PC-3 (cell line): ENCODE measurements around the gene MFSD2B. TPM values are rescaled to one million over a fixed set of nuclear protein-coding genes. Genes with fewer than 3 reads are reported as not detected.

ENCODE experiments used
- ATAC-seq: fragments of 200-7000 bp; cut with Tn5 transposase; 2 replicates; pipeline ENCODE4 v1.9.1; 2020; ENCODE audit warnings: mild to moderate bottlenecking, moderate library complexity
- BruUV-seq: library from RNA; stranded (reverse); fragments of 400-500 nt; replicated peaks from 2 replicates; lab custom pipeline; 2021; lab: Mats Ljungman, UMichigan
- CTCF ChIA-PET: fragments of 300-600 bp; sonication (Branson Sonifier 250); formaldehyde crosslinking; loops from one replicate; lab custom pipeline; 2022; ENCODE audit warnings: antibody characterized with exemption; lab: Charles Lee
- POLR2A ChIA-PET: fragments of 300-600 bp; sonication (Branson Sonifier 250); formaldehyde crosslinking; loops from one replicate; lab custom pipeline; 2022; ENCODE audit warnings: antibody characterized with exemption; ENCODE audit not compliant: unreplicated experiment; lab: Charles Lee
- DNase-seq: peaks from one replicate; pipeline ENCODE4 v3.0.0-alpha.2; 2015
- H2AFZ ChIP-seq: fragments of 300-600 bp; sonication (generic); 2 replicates; pipeline ENCODE4 v1.6.0; 2016; ENCODE audit warnings: antibody characterized with exemption, low read length
- H3F3A ChIP-seq: fragments of 300-600 bp; sonication (generic); one replicate; pipeline ENCODE4 v1.6.0; 2017; ENCODE audit warnings: antibody characterized with exemption, low read length, control low read depth, mild to moderate bottlenecking; ENCODE audit not compliant: unreplicated experiment
- H3K27ac ChIP-seq: fragments of 300-600 bp; sonication (generic); 2 replicates; pipeline ENCODE4 v1.5.1; 2016; ENCODE audit warnings: mild to moderate bottlenecking, low read length
- H3K27me3 ChIP-seq: fragments of 300-600 bp; sonication (generic); 2 replicates; pipeline ENCODE4 v1.6.1; 2016; ENCODE audit warnings: low read length, mixed read lengths
- H3K36me3 ChIP-seq: fragments of 300-600 bp; sonication (generic); 2 replicates; pipeline ENCODE4 v1.6.1; 2016; ENCODE audit warnings: low read depth, mixed run types, low read length, mixed read lengths
- H3K4me1 ChIP-seq: fragments of 300-600 bp; sonication (generic); 2 replicates; pipeline ENCODE4 v1.5.1; 2016; ENCODE audit warnings: low read length; ENCODE audit not compliant: insufficient read depth
- H3K4me2 ChIP-seq: fragments of 300-600 bp; sonication (generic); 2 replicates; pipeline ENCODE4 v1.6.0; 2016; ENCODE audit warnings: low read length
- H3K4me3 ChIP-seq: fragments of 300-600 bp; sonication (generic); 2 replicates; pipeline ENCODE4 v1.5.1; 2016; ENCODE audit warnings: mild to moderate bottlenecking, low read length, mixed read lengths
- H3K79me2 ChIP-seq: fragments of 300-600 bp; sonication (generic); 2 replicates; pipeline ENCODE4 v1.6.1; 2017; ENCODE audit warnings: low read length, mixed read lengths
- H3K9ac ChIP-seq: fragments of 300-600 bp; sonication (generic); 2 replicates; pipeline ENCODE4 v1.6.0; 2016; ENCODE audit warnings: mild to moderate bottlenecking, low read length
- H3K9me2 ChIP-seq: fragments of 300-600 bp; sonication (generic); replicated peaks from 2 replicates; pipeline ENCODE4 v1.6.1; 2016; ENCODE audit warnings: mixed run types, low read length, mixed read lengths
- H3K9me3 ChIP-seq: fragments of 300-600 bp; sonication (generic); 2 replicates; pipeline ENCODE4 v1.6.1; 2016; ENCODE audit warnings: low read length, mixed read lengths
- H4K20me1 ChIP-seq: fragments of 300-600 bp; sonication (generic); 2 replicates; pipeline ENCODE4 v1.6.1; 2016; ENCODE audit warnings: low read length, mixed read lengths
- CTCF ChIP-seq: fragments of 300-600 bp; sonication (generic); conservative IDR thresholded peaks from 2 replicates; pipeline ENCODE4 v1.5.1; 2017; ENCODE audit warnings: antibody characterized with exemption, low read depth, mild to moderate bottlenecking, low read length
- EZH2 ChIP-seq: fragments of 300-600 bp; sonication (generic); IDR thresholded peaks from one replicate; pipeline ENCODE4 v1.6.1; 2017; ENCODE audit warnings: antibody characterized with exemption, mild to moderate bottlenecking, low read length; ENCODE audit not compliant: unreplicated experiment
- EZH2phosphoT487 ChIP-seq: fragments of 300-600 bp; sonication (generic); IDR thresholded peaks from 2 replicates; pipeline ENCODE4 v1.6.1; 2018; ENCODE audit warnings: mild to moderate bottlenecking, antibody characterized with exemption, low read length, borderline replicate concordance
- intact Hi-C: fragments of 100-400 bp; cut with micrococcal nuclease; formaldehyde crosslinking; loops from 2 replicates; pipeline ENCODE4 v1.9.0; 2023
- total RNA-seq: library from RNA; depleted of rRNA; stranded (reverse); fragments of >200 nt; gene quantifications from 2 replicates; pipeline ENCODE4 v1.2.3, GENCODE V29; 2014

Gene MFSD2B
- total RNA-seq, 1 experiment from 2014 or later, result not detected

- ATAC-seq (peak; percentile 88), DNase-seq (peak; percentile 62)
- POLR2A ChIA-PET, result no interaction called here
These were observed 21.5 kb upstream of the MFSD2B start for GRCh38 chr2:23988371-23988770.

GRCh38 chr2:23992931-23993330, 17.0 kb upstream of the MFSD2B start:
- Histone ChIP-seq H2AFZ (no peak overlapping the region), H3K36me3 (no peaks in the 10 kb centered on the region), H3K9ac (no peak overlapping the region), H3K9me2 (no peaks in the 10 kb centered on the region), H3K4me3 (no peak overlapping the region), H3K4me2 (no peak overlapping the region), H3K27me3 (no peaks in the 10 kb centered on the region), H3K79me2 (no peaks in the 10 kb centered on the region), H4K20me1 (no peaks in the 10 kb centered on the region), H3K9me3 (no peaks in the 10 kb centered on the region), H3F3A (no peaks in the 10 kb centered on the region), H3K27ac (no peak overlapping the region), H3K4me1 (no peaks in the 10 kb centered on the region)
- ATAC-seq, result no peak
- TF ChIP-seq EZH2, result no peak
- POLR2A ChIA-PET, result no interaction called here
- CTCF ChIA-PET, result no interaction called here
- DNase-seq, result no peak
- BruUV-seq, result no TSS peak
- intact Hi-C loops, result no loop called here

More at GRCh38 chr2:23988371-23988770, 21.5 kb upstream of the MFSD2B start:
- TF ChIP-seq CTCF, result peak; percentile 80
- no peak for TF ChIP-seq EZH2
- TF ChIP-seq EZH2phosphoT487, result no peak
- Histone ChIP-seq H3K9ac (no peak overlapping the region), H3F3A (no peaks in the 10 kb centered on the region), H2AFZ (no peak overlapping the region), H3K4me1 (no peaks in the 10 kb centered on the region), H4K20me1 (no peaks in the 10 kb centered on the region), H3K4me3 (no peak overlapping the region), H3K9me3 (no peaks in the 10 kb centered on the region), H3K27ac (no peak overlapping the region), H3K27me3 (no peaks in the 10 kb centered on the region), H3K9me2 (no peaks in the 10 kb centered on the region), H3K79me2 (no peaks in the 10 kb centered on the region), H3K36me3 (no peaks in the 10 kb centered on the region), H3K4me2 (no peak overlapping the region)
- CTCF ChIA-PET, result no interaction called here
- intact Hi-C loops, result loop anchor here (1.0 kb wide), 3 partner anchors 59 to 96 kb away; partner anchors contain the start of genes TP53I3 and WDCP
- no TSS peak for BruUV-seq

GRCh38 chr2:23993736-23994269, 16.1 kb upstream of the MFSD2B start:
- CTCF ChIA-PET, result no interaction called here
- no TSS peak for BruUV-seq

More at GRCh38 chr2:23993736-23994269, 16.1 kb upstream of the MFSD2B start:
- H4K20me1 ChIP-seq, result no peaks in the 10 kb centered on the region
- H3K9ac ChIP-seq, result no peak overlapping the region
- no peaks in the 10 kb centered on the region for H3K9me3 ChIP-seq
- ATAC-seq (no peak), DNase-seq (no peak)
- no peaks in the 10 kb centered on the region for H3K36me3 ChIP-seq
- no peak for TF ChIP-seq EZH2
- TF ChIP-seq EZH2phosphoT487, result no peak
- TF ChIP-seq CTCF, result no peak
- H3K27ac ChIP-seq, result no peak overlapping the region
- H3K79me2 ChIP-seq, result no peaks in the 10 kb centered on the region
- H2AFZ ChIP-seq, result no peak overlapping the region
- no peaks in the 10 kb centered on the region for H3K27me3 ChIP-seq
- H3K4me1 ChIP-seq, result no peaks in the 10 kb centered on the region
- no peak overlapping the region for H3K4me3 ChIP-seq
- no peaks in the 10 kb centered on the region for H3F3A ChIP-seq
- POLR2A ChIA-PET, result interaction anchor here (0.7 kb wide), 1 partner anchor 52 kb away, joined by 3 read pairs; no protein-coding TSS in a partner anchor
- H3K9me2 ChIP-seq, result no peaks in the 10 kb centered on the region
- no peak overlapping the region for H3K4me2 ChIP-seq
- intact Hi-C loops, result no loop called here
